WTC11 (cell line): ENCODE data around the gene PSME4. TPM values are rescaled to one million over a fixed set of nuclear protein-coding genes. Genes with fewer than 3 reads are reported as not detected.

Experiments
- ATAC-seq: fragments of 200-7000 bp; cut with Tn5 transposase; 2 replicates; pipeline ENCODE4 v1.10.0; 2021; ENCODE audit warnings: mild to moderate bottlenecking, moderate library complexity
- CTCF ChIA-PET: fragments of 300-600 bp; sonication (Branson Sonifier 250); formaldehyde crosslinking; loops from one replicate; lab custom pipeline; 2021; ENCODE audit warnings: antibody characterized with exemption; lab: Charles Lee
- POLR2A ChIA-PET: fragments of 350-600 bp; sonication (Branson Sonifier 250); formaldehyde crosslinking; loops from one replicate; lab custom pipeline; 2021; ENCODE audit warnings: antibody characterized with exemption; lab: Charles Lee
- DNase-seq: peaks from one replicate; pipeline ENCODE4 v3.0.0; 2021; ENCODE audit warnings: low spot score
- H3K27ac Mint-ChIP-seq: 2 replicates; pipeline ENCODE4 v1.8.0; 2021; ENCODE audit warnings: mixed read lengths
- H3K27me3 Mint-ChIP-seq: 2 replicates; pipeline ENCODE4 v1.8.0; 2021; ENCODE audit warnings: low read depth, mild to moderate bottlenecking, moderate library complexity, mixed read lengths
- H3K36me3 Mint-ChIP-seq: 2 replicates; pipeline ENCODE4 v1.8.0; 2021; ENCODE audit warnings: mixed read lengths
- H3K4me1 Mint-ChIP-seq: 2 replicates; pipeline ENCODE4 v1.8.0; 2022; ENCODE audit warnings: mixed read lengths
- H3K4me3 Mint-ChIP-seq: 2 replicates; pipeline ENCODE4 v1.8.0; 2021; ENCODE audit warnings: mild to moderate bottlenecking, moderate library complexity, mixed read lengths
- H3K9me3 Mint-ChIP-seq: 2 replicates; pipeline ENCODE4 v1.8.0; 2021; ENCODE audit warnings: mixed read lengths
- CDX4 ChIP-seq: fragments of 250-450 bp; sonication (Bioruptor Pico); IDR thresholded peaks from 2 replicates; pipeline ENCODE4 v1.9.0; 2021; ENCODE audit warnings: moderate library complexity, mild to moderate bottlenecking, inconsistent platforms, borderline replicate concordance
- CREM ChIP-seq: sonication (generic); formaldehyde crosslinking; IDR thresholded peaks from 2 replicates; pipeline ENCODE4 v1.8.1; 2022; ENCODE audit warnings: mild to moderate bottlenecking, missing genetic modification reagents, moderate library complexity
- E2F1 ChIP-seq: sonication (generic); formaldehyde crosslinking; IDR thresholded peaks from 2 replicates; pipeline ENCODE4 v1.8.0; 2022; ENCODE audit warnings: mild to moderate bottlenecking, missing genetic modification reagents
- GABPB1 ChIP-seq: sonication (generic); formaldehyde crosslinking; IDR thresholded peaks from 2 replicates; pipeline ENCODE4 v1.8.1; 2023; ENCODE audit warnings: mild to moderate bottlenecking, missing genetic modification reagents
- IRF2 ChIP-seq: sonication (generic); formaldehyde crosslinking; IDR thresholded peaks from 2 replicates; pipeline ENCODE4 v1.8.0; 2022; ENCODE audit warnings: low read depth, missing genetic modification reagents, borderline replicate concordance
- JAZF1 ChIP-seq: fragments of 250-450 bp; sonication (Bioruptor Pico); IDR thresholded peaks from 2 replicates; pipeline ENCODE4 v1.9.0; 2021; ENCODE audit warnings: moderate library complexity, mild to moderate bottlenecking, inconsistent platforms
- JUN ChIP-seq: sonication (generic); formaldehyde crosslinking; IDR thresholded peaks from 2 replicates; pipeline ENCODE4 v1.8.0; 2023; ENCODE audit warnings: mild to moderate bottlenecking, missing genetic modification reagents
- KAT7 ChIP-seq: sonication (generic); formaldehyde crosslinking; IDR thresholded peaks from 2 replicates; pipeline ENCODE4 v1.8.1; 2023; ENCODE audit warnings: missing genetic modification reagents, mild to moderate bottlenecking, borderline replicate concordance
- NFATC4 ChIP-seq: fragments of 250-450 bp; sonication (Bioruptor Pico); IDR thresholded peaks from 2 replicates; pipeline ENCODE4 v1.9.0; 2021; ENCODE audit warnings: mild to moderate bottlenecking
- NFE2L1 ChIP-seq: sonication (generic); formaldehyde crosslinking; IDR thresholded peaks from 2 replicates; pipeline ENCODE4 v1.8.1; 2023; ENCODE audit warnings: missing genetic modification reagents
- OVOL2 ChIP-seq: fragments of 250-450 bp; sonication (Bioruptor Pico); IDR thresholded peaks from 2 replicates; pipeline ENCODE4 v1.9.0; 2021; ENCODE audit warnings: mild to moderate bottlenecking, borderline replicate concordance
- TCF7 ChIP-seq: sonication (generic); formaldehyde crosslinking; IDR thresholded peaks from 2 replicates; pipeline ENCODE4 v1.8.0; 2022; ENCODE audit warnings: mild to moderate bottlenecking, low read depth, missing genetic modification reagents, moderate library complexity
- ZNF317 ChIP-seq: sonication (generic); formaldehyde crosslinking; IDR thresholded peaks from 2 replicates; pipeline ENCODE4 v1.8.1; 2023; ENCODE audit warnings: low read depth, mild to moderate bottlenecking, moderate library complexity, missing genetic modification reagents, borderline replicate concordance
- ZNF396 ChIP-seq: fragments of 250-450 bp; sonication (Bioruptor Pico); IDR thresholded peaks from 2 replicates; pipeline ENCODE4 v1.8.0; 2021; ENCODE audit warnings: mild to moderate bottlenecking, moderate library complexity, borderline replicate concordance
- ZNF512 ChIP-seq: sonication (generic); formaldehyde crosslinking; IDR thresholded peaks from 2 replicates; pipeline ENCODE4 v1.8.1; 2022; ENCODE audit warnings: missing genetic modification reagents, borderline replicate concordance
- ZNF532 ChIP-seq: fragments of 250-450 bp; sonication (Bioruptor Pico); IDR thresholded peaks from 2 replicates; pipeline ENCODE4 v1.9.0; 2021; ENCODE audit warnings: mild to moderate bottlenecking, borderline replicate concordance
- total RNA-seq: library from RNA; stranded (reverse); gene quantifications from 3 replicates; pipeline ENCODE4 v1.2.3, GENCODE V29; 2021
- TF ChIP-seq, protein P1 (sequence below): sonication (generic); formaldehyde crosslinking; IDR thresholded peaks from 2 replicates; pipeline ENCODE4 v1.8.1; 2023; ENCODE audit warnings: mild to moderate bottlenecking, missing genetic modification reagents, moderate library complexity
- TF ChIP-seq, protein P2 (sequence below): sonication (generic); formaldehyde crosslinking; IDR thresholded peaks from 2 replicates; pipeline ENCODE4 v1.8.0; 2022; ENCODE audit warnings: mild to moderate bottlenecking, missing genetic modification reagents
- TF ChIP-seq, protein P3 (sequence below): sonication (generic); formaldehyde crosslinking; IDR thresholded peaks from 2 replicates; pipeline ENCODE4 v1.8.1; 2023; ENCODE audit warnings: mild to moderate bottlenecking, missing genetic modification reagents

PSME4 gene
- total RNA-seq, 1 experiment from 2014 or later: 91.9 TPM

DNA sequence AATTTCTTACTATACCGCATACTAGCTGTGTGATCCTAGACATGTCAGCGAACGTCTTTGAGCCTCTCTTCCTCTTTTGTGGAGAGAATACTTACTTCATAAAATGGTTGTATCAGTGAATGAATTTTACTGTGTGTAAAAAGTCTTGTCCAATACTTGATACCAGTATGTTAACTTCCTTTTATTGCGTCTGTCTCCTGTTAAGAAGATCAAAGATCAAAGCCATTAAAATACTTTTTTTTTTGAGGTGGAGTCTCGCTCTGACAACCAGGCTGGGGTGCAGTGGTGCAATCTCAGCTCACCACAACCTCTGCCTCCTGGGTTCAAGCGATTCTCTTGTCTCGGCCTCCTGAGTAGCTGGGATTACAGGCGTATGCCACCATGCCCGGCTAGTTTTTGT is 150.7 kb downstream of the PSME4 start:
- Mint-ChIP-seq H3K27ac (no peak overlapping the region; the same call in 1 of the 2 replicates), H3K4me3 (no peak overlapping the region), H3K9me3 (no peaks in the 10 kb centered on the region), H3K36me3 (peaks cover 12% of the 10 kb centered on the region), H3K27me3 (no peaks in the 10 kb centered on the region), H3K4me1 (peaks cover 8% of the 10 kb centered on the region; the same call in 1 of the 2 replicates)
- DNase-seq (no peak), ATAC-seq (no peak)
- CTCF ChIA-PET: no interaction called here
- TF ChIP-seq GABPB1 (CRISPR knock-in tag) (no peak), ZNF317 (CRISPR knock-in tag) (no peak), KAT7 (CRISPR knock-in tag) (no peak), NFE2L1 (CRISPR knock-in tag) (no peak), ZNF532 (CRISPR knock-in tag) (no peak), JAZF1 (no peak), ZNF396 (CRISPR knock-in tag) (no peak), NFATC4 (CRISPR knock-in tag) (no peak)
- TF ChIP-seq, protein P1, sequence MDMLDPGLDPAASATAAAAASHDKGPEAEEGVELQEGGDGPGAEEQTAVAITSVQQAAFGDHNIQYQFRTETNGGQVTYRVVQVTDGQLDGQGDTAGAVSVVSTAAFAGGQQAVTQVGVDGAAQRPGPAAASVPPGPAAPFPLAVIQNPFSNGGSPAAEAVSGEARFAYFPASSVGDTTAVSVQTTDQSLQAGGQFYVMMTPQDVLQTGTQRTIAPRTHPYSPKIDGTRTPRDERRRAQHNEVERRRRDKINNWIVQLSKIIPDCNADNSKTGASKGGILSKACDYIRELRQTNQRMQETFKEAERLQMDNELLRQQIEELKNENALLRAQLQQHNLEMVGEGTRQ: no peak
- TF ChIP-seq, protein P2, sequence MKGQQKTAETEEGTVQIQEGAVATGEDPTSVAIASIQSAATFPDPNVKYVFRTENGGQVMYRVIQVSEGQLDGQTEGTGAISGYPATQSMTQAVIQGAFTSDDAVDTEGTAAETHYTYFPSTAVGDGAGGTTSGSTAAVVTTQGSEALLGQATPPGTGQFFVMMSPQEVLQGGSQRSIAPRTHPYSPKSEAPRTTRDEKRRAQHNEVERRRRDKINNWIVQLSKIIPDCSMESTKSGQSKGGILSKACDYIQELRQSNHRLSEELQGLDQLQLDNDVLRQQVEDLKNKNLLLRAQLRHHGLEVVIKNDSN (CRISPR knock-in tag): no peak
- POLR2A ChIA-PET: no interaction called here

GRCh38 chr2:53819634-53820033 is 151.2 kb downstream of the PSME4 start:
- no peaks in the 10 kb centered on the region for H3K9me3 Mint-ChIP-seq
- H3K36me3 Mint-ChIP-seq: peaks cover 12% of the 10 kb centered on the region
- DNase-seq: no peak
- TF ChIP-seq IRF2 (CRISPR knock-in tag) (no peak), CDX4 (CRISPR knock-in tag) (no peak), TCF7 (CRISPR knock-in tag) (no peak), ZNF512 (CRISPR knock-in tag) (no peak), OVOL2 (no peak), CREM (no peak), E2F1 (CRISPR knock-in tag) (no peak), JUN (CRISPR knock-in tag) (no peak)
- TF ChIP-seq, protein P3, sequence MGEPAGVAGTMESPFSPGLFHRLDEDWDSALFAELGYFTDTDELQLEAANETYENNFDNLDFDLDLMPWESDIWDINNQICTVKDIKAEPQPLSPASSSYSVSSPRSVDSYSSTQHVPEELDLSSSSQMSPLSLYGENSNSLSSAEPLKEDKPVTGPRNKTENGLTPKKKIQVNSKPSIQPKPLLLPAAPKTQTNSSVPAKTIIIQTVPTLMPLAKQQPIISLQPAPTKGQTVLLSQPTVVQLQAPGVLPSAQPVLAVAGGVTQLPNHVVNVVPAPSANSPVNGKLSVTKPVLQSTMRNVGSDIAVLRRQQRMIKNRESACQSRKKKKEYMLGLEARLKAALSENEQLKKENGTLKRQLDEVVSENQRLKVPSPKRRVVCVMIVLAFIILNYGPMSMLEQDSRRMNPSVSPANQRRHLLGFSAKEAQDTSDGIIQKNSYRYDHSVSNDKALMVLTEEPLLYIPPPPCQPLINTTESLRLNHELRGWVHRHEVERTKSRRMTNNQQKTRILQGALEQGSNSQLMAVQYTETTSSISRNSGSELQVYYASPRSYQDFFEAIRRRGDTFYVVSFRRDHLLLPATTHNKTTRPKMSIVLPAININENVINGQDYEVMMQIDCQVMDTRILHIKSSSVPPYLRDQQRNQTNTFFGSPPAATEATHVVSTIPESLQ (CRISPR knock-in tag): no peak
- TF ChIP-seq, all 79 proteins: peak for 0
- CTCF ChIA-PET: no interaction called here
- no peaks in the 10 kb centered on the region for H3K27me3 Mint-ChIP-seq
- ATAC-seq: peak; percentile 60
- no peak overlapping the region; the same call in 1 of the 2 replicates for H3K27ac Mint-ChIP-seq
- no peak overlapping the region for H3K4me3 Mint-ChIP-seq
- H3K4me1 Mint-ChIP-seq: peaks cover 8% of the 10 kb centered on the region; the same call in 1 of the 2 replicates
- POLR2A ChIA-PET: interaction anchor here (0.5 kb wide), 1 partner anchor 1479 kb away, joined by 3 read pairs; no protein-coding TSS in a partner anchor
